Epithelial cell of proximal tubule (primary cell): ENCODE measurements around the gene CHAD. TPM values are rescaled to one million over a fixed set of nuclear protein-coding genes. Genes with fewer than 3 reads are reported as not detected.

Experiments used
- DNase-seq: peaks from one replicate; pipeline ENCODE4 v3.0.0-alpha.2; 2011; ENCODE audit warnings: low read depth
- H3K4me3 ChIP-seq: 2 replicates; pipeline ENCODE4 v1.5.1; 2011; ENCODE audit warnings: low read depth, mild to moderate bottlenecking, low read length
- CTCF ChIP-seq: conservative IDR thresholded peaks from 2 replicates; pipeline ENCODE4 v1.5.1; 2012; ENCODE audit warnings: low read depth, mild to moderate bottlenecking, low read length
- total RNA-seq: library from RNA; depleted of rRNA; stranded (reverse); fragments of >200 nt; gene quantifications from 2 replicates; pipeline ENCODE4 v1.2.3, GENCODE V29; 2015

Gene CHAD
- total RNA-seq, 1 donor from 2014 or later: not detected

DNA sequence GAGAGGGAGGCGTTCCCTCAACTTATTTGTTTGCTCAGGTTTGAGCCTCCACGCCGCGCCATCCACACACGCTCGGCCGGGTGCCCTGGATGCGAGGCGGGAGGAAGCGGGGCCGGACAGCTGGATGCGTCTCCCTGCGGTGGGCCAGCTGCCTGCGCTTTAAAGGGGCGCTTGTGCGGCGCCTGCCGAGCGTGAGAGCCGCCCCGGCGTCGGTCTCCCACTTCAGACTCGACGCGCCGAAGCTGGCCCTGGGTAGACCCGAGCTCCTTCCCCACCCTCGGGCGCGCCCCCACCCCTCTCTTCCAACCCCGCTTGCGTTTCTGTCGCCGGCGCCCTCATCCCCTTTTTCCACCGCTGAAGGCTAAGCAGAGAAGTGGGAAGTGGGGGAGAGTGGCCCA is 527 bp upstream of the CHAD start:
- no peak for TF ChIP-seq CTCF
- DNase-seq: no peak
- no peak overlapping the region for H3K4me3 ChIP-seq

- no peak for DNase-seq
- TF ChIP-seq CTCF: no peak
- no peak overlapping the region for H3K4me3 ChIP-seq
Observed at GRCh38 chr17:50467855-50468303, 801 bp downstream of the CHAD start.

DNA sequence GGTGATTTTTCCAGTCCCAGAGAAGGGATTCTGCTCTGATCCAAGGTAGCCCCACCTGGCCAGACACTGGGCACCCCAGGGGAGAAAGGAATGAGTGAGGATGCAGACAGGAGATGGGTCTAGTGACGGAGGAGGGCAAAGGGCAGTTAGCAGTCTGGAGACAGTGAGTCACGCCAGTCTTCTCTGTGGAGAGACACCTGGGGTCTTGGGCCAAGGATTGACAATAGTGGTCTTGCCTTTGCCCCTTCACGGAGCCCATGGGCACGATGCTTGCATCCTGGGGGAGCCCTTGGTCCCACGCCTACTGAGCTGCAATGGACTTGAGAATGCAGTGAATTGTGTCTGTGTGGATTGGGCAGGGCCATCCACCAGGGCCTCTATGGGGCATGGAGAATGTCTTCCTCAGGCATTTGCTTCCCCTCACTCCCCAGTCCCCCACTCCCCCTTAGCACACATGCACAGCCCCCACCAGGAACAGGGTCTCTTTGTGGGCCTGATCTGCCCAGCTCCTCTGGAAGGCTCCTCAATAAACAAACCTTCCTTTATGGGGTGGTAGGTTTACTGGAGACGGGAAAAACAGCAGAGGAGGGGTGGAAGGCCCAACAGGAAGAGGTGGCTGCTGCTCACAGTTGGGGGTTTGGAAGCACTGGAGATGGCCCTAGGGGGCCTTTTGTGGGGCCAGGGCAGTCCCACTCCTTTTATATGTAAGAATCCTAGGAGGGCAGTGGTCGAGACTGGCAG is 1.4 kb downstream of the CHAD start:
- TF ChIP-seq CTCF: no peak
- DNase-seq: no peak
- no peak overlapping the region for H3K4me3 ChIP-seq

DNA sequence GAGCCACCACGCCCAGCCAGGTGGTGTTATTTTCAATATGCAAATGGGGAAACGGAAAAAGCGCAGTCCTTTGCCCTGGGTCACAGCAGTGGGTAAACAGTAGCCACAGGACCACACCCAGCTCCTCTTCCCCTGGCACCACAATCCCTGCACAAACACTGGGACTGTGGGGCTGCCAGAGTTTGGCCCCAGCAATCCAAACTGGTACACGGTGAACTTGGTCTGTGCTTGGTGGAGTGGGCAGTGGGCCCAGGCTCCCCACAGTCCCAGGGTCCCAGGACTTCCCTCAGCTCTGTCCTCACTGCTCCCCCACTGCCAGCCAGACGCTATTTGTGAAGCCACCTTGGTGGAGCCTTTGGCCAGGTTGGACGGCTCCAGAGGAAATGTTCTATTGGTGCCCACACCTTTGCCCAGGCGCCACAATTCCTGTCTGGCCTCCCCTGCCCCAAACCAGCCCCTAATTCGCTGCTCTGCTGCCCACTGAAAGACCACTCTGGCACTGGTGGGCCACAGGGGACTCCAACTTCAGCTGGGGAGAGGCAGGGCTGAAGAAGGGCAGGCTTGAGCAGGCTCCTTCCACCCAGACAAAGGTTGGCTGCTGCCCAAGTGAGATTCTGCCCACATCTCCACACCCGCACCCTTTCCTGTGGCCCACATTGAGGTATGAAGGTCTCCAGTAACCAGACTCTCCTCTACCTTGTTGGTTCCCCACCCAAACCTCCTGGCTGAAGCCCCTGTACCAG is 2.1 kb downstream of the CHAD start:
- no peak for DNase-seq
- H3K4me3 ChIP-seq: no peak overlapping the region
- TF ChIP-seq CTCF: no peak

DNA sequence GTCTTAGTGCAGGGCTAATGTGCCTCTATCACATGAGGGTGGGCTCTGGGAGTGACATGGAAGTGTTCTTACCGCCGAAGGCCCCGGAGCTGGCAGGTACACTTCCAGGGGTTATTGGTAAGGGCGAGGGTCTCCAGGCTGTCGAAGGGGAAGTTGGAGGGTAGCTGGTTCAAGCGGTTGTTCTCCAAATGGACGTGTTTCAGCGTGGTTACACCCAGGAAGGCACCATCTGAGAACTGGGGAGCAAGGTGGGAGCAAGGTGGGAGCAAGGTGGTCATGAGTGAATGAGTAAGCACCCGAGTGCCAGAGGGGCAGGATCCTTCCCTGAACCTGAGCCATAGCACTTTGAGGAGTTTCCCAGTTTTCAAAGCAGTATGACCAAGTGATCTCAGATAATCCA is 3.0 kb downstream of the CHAD start:
- TF ChIP-seq CTCF: no peak
- no peak overlapping the region for H3K4me3 ChIP-seq
- DNase-seq: no peak

DNA sequence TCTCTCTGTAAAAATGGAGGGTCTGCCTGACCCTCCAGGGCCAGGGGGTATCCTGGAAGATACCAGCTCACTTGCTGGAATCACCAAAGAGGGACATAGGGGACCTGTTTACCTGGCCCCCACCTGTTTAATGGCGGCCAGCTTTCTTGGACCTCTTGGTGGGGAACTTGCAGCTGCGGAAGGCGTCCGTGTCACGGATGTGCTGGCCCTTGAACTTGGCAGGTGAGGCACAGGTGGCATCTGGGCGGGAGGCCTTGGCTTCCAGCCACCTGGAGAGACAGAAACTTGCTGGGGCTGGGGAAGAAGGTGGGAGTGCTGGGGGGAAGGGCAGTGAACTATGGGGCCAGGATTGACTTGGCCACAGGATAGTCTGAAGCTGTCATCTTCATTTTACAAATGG is 3.5 kb downstream of the CHAD start:
- H3K4me3 ChIP-seq: no peak overlapping the region
- no peak for DNase-seq
- TF ChIP-seq CTCF: no peak
